ENCODE data around the gene DDX17.

DNA sequence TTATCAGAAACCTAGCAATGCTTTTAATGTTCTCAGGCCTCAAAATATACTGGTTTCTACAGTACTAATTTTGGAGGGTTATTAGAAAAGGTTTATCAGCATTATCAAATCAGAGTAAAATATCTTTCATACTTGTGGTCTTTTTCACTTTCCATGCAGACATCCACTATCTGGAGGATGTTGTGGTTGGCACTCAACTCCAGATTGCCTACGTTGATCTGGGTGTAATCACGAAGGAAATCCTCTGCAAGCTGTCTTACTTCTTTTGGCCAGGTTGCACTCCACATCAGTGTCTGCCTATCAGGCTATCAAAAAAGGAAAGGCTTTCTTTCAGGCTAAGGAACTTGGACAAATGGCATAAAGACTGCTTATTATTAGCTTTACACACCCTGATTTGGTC, 11.6 kb downstream of the DDX17 start:
- TF ChIP-seq, protein P1, sequence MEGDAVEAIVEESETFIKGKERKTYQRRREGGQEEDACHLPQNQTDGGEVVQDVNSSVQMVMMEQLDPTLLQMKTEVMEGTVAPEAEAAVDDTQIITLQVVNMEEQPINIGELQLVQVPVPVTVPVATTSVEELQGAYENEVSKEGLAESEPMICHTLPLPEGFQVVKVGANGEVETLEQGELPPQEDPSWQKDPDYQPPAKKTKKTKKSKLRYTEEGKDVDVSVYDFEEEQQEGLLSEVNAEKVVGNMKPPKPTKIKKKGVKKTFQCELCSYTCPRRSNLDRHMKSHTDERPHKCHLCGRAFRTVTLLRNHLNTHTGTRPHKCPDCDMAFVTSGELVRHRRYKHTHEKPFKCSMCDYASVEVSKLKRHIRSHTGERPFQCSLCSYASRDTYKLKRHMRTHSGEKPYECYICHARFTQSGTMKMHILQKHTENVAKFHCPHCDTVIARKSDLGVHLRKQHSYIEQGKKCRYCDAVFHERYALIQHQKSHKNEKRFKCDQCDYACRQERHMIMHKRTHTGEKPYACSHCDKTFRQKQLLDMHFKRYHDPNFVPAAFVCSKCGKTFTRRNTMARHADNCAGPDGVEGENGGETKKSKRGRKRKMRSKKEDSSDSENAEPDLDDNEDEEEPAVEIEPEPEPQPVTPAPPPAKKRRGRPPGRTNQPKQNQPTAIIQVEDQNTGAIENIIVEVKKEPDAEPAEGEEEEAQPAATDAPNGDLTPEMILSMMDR (IDR thresholded peaks at IDR 0.05): no peak
- TF ChIP-seq POLR2A (IDR thresholded peaks at IDR 0.05) (no peak), EP300 (IDR thresholded peaks at IDR 0.05) (no peak)
